Prostate gland (tissue), 2 donors: ENCODE results near the gene GC.

Experiments used
- CTCF ChIP-seq, 4 experiments: fragments of 200-600 bp in 2 of 4; fragments of 450-650 bp in 2 of 4; sonication (generic) in 2 of 4; IDR thresholded peaks; 1 replicate in 3 of 4; 2 replicates in 1 of 4; pipeline ENCODE4 v1.5.1; 2016 to 2019; ENCODE audit warnings: antibody characterized with exemption in 4 of 4, mild to moderate bottlenecking in 2 of 4, moderate library complexity in 2 of 4
- POLR2A ChIP-seq: fragments of 450-650 bp; IDR thresholded peaks from one replicate; pipeline ENCODE4 v1.6.1; 2016; ENCODE audit warnings: antibody characterized with exemption, mild to moderate bottlenecking
- POLR2AphosphoS5 ChIP-seq: sonication (generic); formaldehyde crosslinking; IDR thresholded peaks from one replicate; pipeline ENCODE4 v1.6.1; 2017; ENCODE audit warnings: antibody characterized with exemption

- no peak for TF ChIP-seq CTCF (IDR thresholded peaks at IDR 0.05)
- no peak for TF ChIP-seq POLR2A
- no peak for TF ChIP-seq POLR2AphosphoS5
Measured at GRCh38 chr4:71775449-71775848, 8.4 kb downstream of the GC start.
